Activated CD4-positive, alpha-beta T cell treated with anti-CD3 and anti-CD28 coated beads for 24 hours (primary cell): ENCODE measurements around the gene IQSEC1.

ENCODE experiments used
- DNase-seq, 2 donors: peaks; one replicate each; pipeline ENCODE4 v3.0.0-alpha.2; 2020; ENCODE audit warnings: low read depth in 2 of 2

IQSEC1 gene

GRCh38 chr3:13085846-13086179 is 12.6 kb upstream of the IQSEC1 start:
- DNase-seq = no peak

GRCh38 chr3:13085081-13085845 is 12.0 kb upstream of the IQSEC1 start:
- no peak for DNase-seq

GRCh38 chr3:13083898-13084297 is 10.7 kb upstream of the IQSEC1 start:
- DNase-seq = no peak

- DNase-seq = no peak
Measured at GRCh38 chr3:13083254-13083653, 10.0 kb upstream of the IQSEC1 start.

- DNase-seq = no peak
Measured at GRCh38 chr3:13082677-13083076, 9.4 kb upstream of the IQSEC1 start.

GRCh38 chr3:13081603-13082360 is 8.6 kb upstream of the IQSEC1 start:
- no peak for DNase-seq

GRCh38 chr3:13080591-13080990 is 7.4 kb upstream of the IQSEC1 start:
- no peak for DNase-seq

- no peak for DNase-seq
Measured at GRCh38 chr3:13080026-13080425, 6.8 kb upstream of the IQSEC1 start.

GRCh38 chr3:13079510-13079909 is 6.3 kb upstream of the IQSEC1 start:
- DNase-seq = no peak

GRCh38 chr3:13079051-13079450 is 5.8 kb upstream of the IQSEC1 start:
- DNase-seq = no peak

GRCh38 chr3:13078163-13078905 is 5.1 kb upstream of the IQSEC1 start:
- DNase-seq = no peak

- DNase-seq = no peak
Measured at GRCh38 chr3:13077431-13078162, 4.4 kb upstream of the IQSEC1 start.

GRCh38 chr3:13075986-13076654 is 2.9 kb upstream of the IQSEC1 start:
- no peak for DNase-seq

- DNase-seq = no peak
Measured at GRCh38 chr3:13075318-13075717, 2.1 kb upstream of the IQSEC1 start.

- DNase-seq = no peak
Measured at GRCh38 chr3:13074006-13074375, 762 bp upstream of the IQSEC1 start.

- DNase-seq = no peak
Measured at GRCh38 chr3:13072600-13073325, 466 bp downstream of the IQSEC1 start.

- no peak for DNase-seq
Measured at GRCh38 chr3:13072239-13072599, 1.0 kb downstream of the IQSEC1 start.

GRCh38 chr3:13071695-13072094 is 1.5 kb downstream of the IQSEC1 start:
- DNase-seq = no peak

GRCh38 chr3:13070391-13071070 is 2.7 kb downstream of the IQSEC1 start:
- DNase-seq = no peak

GRCh38 chr3:13069495-13069894 is 3.7 kb downstream of the IQSEC1 start:
- DNase-seq = peak; percentile 11 to 26
